NCI-H2171 (cell line): ENCODE results near the gene C20orf202.

Experiments used
- DNase-seq: peaks from one replicate; lab custom pipeline; 2025; lab: John Stamatoyannopoulos, UW

C20orf202 gene

DNA sequence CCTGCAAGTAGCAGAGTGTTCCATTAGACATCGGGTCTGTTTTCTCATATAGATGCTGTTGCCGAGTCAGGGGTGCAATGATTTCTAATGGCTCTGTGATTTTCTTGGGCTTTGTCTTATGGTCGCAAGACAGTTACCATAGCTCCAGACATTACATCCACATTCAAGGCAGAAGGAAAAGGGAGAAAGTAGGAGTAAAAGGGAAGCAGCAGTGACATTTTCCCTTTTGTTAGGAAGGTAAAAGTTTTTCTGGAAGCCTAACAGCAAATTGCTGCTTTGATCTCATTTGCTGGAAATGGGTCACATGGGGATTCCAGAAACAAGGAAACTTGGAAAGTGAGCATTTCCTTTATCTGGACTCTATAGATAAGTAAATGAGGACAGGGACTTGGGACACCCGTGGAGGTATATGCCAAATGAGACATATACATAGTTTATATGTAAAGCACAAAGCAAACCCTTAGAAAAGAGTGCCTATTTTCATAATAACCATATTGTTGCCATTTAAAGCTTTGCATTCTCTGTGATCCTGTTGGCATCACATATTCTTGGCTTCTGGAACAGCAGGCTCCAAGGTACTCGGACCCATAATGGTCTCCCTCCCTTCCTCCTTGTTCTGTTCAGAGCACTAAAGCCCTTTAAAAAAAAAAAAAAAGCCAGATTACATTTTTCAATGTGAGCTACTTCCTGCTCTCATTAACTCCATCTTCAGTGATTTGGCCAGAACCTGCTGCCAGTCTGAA, at the start of gene C20orf202:
C20orf202 (plus strand) TSS at position 693 of the 743 bp plus-strand sequence. CDS start 132 bp downstream, outside the sequence.
- no peak for DNase-seq

DNA sequence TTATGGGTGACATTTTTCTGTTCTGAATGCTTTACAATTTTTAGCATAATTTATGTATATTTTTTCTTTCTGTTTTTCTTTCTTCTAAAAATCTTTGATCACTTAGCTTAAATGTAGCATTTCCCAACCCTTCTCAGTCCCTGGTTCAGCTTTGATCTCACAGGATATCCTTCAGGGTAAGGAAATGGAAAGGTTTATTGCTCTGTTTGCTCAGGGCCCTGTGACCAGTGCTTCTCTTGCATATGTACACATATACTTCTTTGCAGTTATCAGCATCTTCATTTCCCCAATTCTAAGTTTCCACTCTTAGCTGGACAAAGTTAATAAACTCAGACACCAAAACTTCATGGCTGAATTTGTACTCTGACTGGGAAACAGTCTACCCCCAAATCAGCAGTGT, 49.0 kb upstream of the C20orf202 start:
- DNase-seq, result no peak

DNA sequence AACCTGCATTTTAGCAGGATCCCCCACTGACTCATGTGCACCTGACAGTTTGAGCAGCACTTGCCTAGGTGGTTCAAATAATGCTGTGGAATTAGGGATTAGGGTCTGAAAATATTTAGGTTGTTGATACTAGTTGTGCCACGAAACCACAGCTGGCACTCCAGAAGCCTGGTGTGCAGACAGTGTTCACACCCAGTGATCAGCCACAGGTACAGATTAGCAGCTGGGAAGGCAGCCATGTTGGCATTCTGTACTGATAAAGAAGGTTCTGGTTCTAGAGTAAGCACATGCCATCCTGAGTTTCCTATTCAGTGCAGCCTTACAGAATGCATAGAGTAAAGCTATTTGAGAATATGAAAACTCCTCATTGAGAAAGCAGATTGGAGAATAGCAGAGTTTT, 48.6 kb upstream of the C20orf202 start:
- DNase-seq, result no peak

DNA sequence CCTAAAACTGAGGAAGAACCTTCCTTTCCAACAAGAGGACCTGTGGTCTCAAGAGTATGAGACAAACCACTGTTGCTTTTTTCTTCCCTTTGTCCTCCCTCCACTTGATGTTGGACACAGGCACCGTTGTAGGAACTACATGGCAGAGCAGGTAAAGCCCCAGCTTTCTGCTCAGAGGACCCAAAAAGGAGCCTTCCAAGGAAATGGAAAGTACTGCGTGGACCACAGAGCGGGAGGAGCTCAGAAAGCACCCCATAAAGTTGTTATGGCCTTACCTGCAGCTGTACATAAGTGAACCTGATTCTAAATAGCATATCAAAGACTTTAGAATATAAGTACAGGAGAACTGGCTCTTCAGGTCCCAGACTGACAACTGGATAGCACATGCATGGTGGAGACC, 47.9 kb upstream of the C20orf202 start:
- DNase-seq, result no peak

DNA sequence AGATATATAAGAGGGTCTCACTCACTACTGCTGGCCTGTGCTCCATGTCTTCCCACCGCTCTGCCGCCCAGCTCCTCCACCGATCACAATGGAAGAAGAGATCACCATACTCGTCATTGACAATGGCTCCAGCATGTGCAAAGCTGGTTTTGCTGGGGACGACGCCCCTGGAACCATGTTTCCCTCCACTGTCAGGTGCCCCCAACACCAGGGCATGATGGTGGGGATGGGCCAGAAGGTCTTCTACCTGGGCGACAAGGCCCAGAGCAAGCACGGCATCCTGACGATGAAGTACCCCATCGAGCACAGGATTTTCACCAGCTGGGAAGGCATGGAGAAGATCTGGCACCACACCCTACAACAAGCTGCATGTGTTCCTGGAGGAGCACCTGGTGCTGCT, 42.8 kb upstream of the C20orf202 start:
- no peak for DNase-seq

DNA sequence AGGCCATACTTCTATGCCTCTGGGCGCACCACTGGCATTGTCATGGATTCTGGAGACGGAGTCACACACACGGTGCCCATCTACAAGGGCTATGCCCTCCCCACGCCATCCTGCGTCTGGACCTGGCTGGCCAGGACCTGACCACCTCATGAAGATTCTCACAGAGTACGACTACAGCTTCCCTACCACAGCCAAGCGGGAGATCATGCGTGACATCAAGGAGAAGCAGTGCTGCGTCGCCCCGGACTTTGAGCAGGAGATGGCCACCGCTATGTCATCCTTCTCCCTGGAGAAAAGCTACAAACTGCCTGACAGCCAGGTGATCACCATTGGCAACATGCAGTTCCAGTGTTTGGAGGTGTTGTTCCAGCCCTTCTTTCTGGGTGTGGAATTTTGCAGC, 42.3 kb upstream of the C20orf202 start:
- DNase-seq, result no peak

DNA sequence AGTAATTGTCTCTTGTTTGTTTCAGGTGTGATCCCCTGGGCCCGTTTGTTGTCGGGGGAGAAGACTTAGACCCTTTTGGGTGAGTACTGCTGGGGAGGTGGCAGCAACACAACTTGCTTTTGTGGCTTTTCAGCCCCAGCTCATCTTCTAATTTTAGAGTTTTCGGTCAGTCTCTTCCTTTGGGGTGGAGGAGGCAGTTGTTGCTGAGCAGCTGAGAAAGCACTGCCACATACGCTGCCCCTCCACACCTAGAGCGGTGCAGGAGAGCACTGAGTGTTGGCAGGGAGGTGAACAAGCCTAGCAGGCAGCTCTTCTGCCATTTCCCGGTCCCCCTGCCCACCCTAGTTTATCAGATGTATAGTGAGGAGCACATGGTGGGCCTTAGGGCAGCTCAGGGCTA, 40.1 kb upstream of the C20orf202 start:
- no peak for DNase-seq

DNA sequence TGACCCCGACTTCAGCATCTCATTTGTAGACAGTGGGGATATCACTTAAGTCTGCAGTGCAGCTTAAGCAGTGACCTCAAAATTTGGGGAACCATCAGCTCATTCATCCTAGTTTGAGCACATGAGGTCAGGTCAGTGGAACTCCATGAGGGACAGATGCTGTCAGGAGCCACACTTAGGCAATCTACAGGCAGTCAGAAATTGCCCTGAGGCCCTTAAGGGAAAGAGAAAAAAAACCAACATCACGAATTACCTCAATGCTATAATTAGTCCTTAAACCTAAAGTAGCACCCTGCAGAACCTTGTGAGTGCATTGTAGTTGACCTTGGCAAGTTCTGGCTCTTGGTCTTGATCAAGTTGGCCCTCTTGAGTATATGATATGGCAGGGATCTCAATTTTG, 39.6 kb upstream of the C20orf202 start:
- no peak for DNase-seq

DNA sequence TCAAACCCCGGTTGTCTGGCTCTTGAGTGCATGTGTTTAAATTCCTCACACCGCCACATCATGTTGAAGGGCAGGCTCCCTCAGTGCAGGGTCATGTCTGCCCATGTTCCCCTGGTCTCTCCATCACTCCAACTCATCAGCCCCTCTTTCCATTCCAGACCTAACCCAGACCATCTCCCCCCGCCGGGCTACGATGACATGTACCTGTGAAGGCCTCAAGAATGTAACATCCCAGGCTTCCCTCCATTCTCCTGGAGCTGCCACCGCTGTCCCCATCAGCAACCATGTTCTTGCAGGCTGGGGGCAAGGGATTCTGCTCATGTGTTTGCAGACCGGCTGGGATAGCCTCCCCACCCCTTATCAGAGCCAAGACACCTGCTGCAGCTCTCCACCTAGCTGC, 38.4 kb upstream of the C20orf202 start:
- no peak for DNase-seq

DNA sequence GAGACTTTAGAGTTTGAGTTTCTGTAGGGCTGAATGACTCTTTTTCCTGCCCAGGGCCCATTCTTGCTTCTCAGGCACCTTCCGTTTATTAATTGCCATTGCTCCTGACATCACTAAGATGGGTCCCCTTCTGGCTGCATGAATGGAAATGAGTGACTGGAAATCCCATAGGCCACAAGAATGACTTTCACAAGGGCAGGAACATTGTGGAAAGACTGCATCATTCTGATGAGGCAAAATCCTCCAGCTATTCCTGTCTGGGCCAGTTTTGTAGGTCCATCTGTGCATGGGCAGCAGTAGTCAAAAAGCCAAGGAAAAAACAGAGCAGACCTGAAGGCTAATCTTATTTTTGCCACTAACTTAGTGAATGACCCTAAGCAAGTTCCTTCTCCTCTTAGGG, 37.7 kb upstream of the C20orf202 start:
- no peak for DNase-seq

DNA sequence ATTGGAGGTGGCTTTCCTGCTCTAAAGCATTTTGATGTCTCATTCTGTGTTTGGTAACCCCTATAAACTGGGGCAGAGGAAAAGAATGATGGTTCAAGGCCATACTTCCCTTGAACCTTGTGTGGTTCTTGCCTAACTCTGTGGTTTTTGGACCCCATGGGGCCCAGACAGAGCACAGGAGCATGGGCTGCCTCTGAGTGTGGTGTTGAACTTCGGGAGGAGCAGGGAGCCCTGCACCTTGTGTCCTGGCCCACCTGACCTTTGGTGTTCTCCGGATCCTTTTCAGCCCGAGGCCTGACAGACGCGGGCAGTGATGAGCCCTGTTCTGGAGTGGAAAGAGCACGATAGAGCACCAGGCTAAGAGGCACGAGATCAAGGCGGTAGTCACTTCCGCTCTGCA, 37.3 kb upstream of the C20orf202 start:
- no peak for DNase-seq

DNA sequence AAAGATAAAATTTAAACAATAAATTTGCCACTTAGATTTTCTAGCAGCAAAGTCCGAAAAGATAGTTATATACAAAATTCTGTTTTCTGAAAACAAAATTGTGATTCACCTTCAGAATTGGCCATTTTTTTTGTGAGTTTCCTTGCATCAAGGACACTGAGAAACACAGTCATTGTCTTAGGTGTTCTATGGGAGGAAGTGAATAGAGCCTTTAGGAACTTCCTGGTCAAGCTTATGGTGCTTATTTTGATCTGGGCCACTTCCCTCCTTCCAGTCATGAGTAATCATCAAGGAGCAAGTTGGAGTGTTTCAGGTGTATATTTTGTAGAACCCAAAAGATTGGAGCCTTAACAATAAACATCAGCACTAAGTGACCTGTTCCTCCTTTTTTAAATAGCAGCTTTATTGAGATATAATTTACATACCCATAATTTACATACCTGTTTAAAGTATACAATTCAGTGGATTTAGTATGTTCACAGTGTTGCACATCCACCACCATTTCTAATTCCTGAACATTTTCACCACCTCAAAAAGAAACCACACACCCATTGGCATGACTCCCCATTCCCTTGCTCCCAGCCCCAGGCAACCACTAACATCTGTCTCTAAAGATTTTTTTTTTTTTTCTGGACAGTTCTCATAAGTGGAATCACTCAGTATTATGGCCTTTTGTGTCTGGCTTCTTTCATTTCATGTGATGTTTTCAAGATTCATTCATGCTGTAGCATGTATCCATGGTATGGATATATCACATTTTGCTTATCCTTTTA, 36.1 kb upstream of the C20orf202 start:
- no peak for DNase-seq

DNA sequence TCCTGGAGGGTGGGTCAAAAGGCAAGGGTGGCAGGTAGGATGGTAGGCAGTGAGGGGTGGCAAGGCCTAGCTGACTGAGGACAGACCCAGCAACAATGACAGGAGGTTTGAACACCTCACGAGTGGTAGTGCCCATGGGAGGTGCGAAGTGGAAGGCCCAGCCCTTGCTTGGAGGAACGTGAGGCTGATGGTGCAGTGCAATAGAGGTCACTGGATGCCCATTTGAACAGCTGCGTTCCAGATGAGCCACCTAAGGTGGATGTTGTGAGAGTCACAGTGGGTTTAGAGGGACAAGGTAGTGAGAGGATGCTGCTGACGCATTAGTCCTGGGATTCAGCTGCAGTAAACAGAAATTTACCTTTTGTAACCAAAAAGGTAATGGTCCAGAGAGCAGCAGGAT, 34.0 kb upstream of the C20orf202 start:
- no peak for DNase-seq

DNA sequence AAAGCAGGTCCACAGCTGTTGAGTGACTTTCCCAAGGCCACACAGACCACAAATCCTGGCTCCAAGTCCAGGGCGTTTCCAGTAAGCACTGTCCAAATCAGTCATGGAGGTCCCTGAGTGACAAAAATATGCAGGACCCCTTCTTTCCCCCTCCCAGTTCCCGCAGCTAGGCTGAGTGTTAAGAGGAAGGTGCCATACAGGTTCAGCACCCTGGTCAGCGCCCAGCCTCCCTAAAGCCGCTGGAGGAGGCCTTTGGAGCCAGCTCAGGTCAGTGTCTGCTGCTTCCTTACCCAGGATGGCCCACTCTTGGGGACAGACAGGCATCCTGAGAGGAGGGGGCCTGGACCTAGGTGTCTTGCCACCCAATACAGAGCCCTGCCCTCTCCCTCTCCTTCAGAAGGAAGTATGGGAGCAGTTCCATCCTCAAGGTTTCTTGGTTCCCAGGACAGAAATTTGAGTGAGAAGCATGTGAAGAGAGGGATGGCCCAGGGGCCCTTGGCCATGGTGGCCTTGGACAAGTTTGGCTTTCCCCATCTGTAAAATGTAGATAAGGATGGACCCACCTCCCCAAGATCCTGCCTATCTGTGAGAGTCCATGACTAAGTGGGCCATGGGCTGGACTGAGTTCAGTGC, 31.7 kb upstream of the C20orf202 start:
- DNase-seq, result no peak

DNA sequence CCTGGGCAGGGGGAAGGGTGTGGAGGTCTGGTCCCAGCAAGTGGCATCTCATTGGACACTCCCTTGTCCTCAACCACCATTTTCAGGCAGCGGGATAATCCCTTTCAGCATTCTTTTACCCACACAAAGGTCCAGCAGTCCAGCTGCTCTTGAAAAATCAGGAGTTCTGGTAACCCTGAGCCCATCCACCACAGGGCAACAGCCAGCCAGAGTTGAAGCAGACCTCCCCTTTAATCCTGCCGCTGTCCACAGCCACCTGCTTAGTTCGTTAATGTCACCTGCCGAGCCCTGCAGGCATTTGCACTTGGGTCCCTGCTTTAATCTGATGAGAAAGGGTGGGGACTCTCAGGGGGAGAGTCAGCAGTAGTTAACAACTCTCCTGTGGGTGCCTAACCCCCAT, 29.6 kb upstream of the C20orf202 start:
- no peak for DNase-seq

DNA sequence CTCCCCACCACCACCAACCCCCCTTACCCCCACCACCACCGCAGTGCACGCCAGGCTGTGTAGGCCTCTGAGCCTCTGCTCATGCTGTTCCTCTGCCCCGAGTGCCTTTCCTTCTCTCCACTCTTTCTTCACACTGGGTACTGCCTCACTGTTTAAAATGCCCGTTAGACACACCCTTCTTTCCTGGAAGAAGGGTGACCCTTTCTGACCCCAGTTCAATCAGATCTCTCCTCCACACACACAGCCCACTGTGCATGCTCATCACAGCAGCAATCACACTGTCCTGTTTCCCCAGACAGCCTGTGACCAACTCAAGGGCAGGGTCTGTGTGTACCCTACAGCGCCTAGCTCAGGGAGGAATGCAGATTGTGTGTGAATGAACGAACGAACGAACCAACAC, 28.5 kb upstream of the C20orf202 start:
- no peak for DNase-seq

DNA sequence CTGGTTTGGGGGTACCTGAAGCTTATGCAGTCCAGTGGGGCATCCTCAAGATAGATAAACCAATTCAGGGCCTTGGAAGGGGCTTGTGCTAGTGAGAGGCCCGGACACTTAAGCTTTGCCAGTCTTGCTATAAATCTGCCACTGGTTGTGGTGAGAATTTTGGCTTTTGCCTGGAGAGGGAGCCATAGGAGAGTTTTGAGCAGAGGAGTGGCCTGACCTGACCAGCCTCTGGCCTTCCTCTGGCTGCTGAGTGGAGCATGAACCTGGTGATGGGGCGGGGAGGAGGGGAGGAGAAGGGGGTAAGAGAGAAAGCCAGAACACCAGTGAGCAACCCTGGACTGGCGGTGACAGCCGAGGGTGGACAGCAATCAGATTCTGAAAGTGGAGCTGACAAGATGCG, 25.6 kb upstream of the C20orf202 start:
- DNase-seq, result no peak

DNA sequence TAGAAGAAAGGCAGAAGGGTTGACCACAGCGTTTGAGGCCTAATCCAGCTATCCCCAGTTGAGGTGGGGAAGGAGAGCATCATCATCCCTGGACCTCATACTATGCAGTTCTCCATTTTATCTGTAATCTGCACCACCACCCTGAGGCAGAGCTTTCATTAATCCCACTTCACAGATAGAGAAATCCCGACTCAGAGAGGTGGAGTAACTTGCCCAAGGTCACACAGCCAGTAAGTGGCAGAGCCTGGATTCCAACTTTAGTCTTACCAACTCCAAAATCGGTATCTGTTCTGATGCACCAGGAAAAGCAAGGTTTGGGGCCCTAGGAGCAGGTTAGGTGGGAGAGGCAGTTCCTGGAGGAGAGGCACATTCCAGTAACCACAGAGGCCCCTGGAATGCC, 25.2 kb upstream of the C20orf202 start:
- DNase-seq, result no peak

DNA sequence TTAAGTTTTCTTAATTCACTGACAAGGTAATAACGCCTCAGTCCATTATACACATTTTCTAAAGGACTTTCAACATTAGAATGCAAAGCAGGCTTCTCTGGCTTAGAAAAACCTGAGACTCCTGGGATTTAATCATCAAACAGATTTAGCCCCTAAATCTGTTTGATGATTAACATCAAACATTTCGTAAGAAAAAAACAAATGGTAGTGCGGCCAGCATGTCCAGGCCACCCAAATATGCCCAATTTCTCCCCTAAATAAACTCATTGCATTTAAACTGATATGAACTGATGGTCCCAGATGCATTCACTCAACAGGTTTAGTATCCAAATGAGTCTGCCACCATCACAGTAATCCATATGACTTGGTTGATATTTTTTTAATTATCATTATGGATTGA, 24.6 kb upstream of the C20orf202 start:
- no peak for DNase-seq

DNA sequence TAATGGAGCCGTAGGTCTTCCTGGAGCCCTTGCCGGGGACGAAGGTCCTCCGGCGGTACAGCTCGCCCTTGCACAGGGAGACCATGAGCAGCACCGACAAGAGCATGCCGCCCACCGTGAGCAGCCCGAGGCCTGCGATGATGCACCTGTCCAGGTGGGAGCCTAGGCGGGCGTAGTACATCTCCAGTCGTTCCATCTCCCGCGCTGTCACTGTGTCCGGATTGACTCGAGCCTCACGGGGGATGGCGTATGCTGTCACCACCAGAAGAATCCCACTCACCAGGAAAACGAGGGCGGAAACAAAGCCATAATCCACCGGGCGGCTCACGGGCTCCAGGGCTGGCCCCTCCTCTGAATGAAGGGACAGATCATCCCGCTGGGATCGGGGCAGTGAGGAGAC, 22.3 kb upstream of the C20orf202 start:
- no peak for DNase-seq

DNA sequence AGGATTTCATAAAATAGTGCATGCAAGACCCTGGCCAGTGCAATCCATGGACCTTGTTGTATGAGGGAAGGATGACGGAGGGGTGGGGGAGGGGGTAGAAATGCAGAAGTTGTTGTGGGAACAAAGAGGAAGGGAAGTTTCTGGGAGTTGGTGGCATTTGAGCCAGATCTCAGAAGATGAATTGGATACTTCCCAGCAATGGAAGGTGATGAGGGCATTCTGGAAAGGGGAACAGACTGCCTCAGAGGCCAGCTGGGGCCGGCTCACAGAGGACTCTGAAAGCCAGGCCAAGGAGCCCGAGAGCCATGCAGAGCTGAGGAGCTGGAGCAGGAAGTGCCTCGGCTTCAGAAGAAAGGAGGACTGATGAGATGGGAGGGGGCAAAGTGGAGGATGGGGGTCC, 21.1 kb upstream of the C20orf202 start:
- no peak for DNase-seq

DNA sequence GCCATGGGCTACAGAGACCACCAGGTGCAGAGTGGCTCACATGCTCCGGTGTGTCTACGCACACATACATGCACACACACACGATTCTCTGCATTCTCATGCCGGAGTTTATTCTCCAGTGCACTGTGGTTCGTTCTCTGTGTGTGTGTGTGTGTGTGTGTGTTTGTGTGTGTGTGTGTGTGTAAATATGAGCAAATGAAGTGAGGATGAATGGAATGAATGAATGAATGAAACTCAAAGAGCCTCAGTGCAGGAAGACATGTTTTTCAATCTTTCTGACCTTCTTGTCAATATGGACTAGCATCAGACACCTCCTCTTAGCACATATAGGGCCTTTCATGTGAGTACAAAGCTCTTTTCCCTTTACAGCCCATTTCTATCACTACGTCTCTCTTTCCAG, 20.1 kb upstream of the C20orf202 start:
- DNase-seq, result no peak

DNA sequence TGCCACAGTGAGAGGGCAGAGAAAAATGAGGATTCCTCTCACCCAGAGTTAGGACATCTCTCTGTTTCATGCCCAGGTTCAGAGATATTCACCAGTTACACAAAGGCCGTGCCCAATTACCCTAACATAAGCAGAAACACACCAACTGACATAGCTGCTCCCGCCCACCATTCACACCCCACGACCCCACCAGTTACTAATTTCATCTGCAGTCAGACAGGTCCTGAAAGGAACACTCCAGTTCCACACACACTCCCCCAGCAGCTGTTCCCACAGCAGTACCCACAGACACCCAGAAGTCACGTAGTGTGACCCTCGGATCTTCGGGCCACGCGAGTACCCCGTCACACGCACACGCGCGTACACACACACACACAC, 19.0 kb upstream of the C20orf202 start:
- no peak for DNase-seq
